AG09319 (cell line): ENCODE measurements around the gene KCNJ15.

Experiments used
- DNase-seq: peaks from one replicate; pipeline ENCODE4 v3.0.0-alpha.2; 2010; ENCODE audit warnings: low read depth; ENCODE audit errors: extremely low read depth
- CTCF ChIP-seq: IDR thresholded peaks from 2 replicates; pipeline ENCODE4 v1.5.1; 2011; ENCODE audit warnings: low read depth, mild to moderate bottlenecking, inconsistent platforms, low read length, moderate library complexity

The KCNJ15 gene

DNA sequence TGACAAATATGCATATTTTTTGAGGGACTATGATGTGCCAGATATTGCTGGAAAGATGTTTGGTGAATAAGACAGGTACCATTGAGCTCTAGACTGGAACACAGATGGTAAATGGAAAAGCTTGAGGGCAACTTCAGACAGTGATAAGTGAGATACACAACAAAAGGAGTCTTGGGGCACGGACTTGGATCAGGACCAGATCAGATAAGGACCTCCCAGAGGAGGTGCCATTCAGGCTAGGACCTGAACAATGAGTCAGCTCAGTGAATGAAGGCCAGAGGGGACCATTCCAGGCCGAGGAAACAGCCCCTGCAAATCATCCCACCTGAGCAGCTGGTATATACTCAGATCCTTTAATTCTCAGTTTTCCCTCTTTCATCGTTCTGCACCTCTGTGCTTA is 1.8 kb upstream of the KCNJ15 start:
- no peak for TF ChIP-seq CTCF
- no peak for DNase-seq

- no peak for TF ChIP-seq CTCF
Observed at GRCh38 chr21:38255571-38256117, 1.1 kb upstream of the KCNJ15 start.

DNA sequence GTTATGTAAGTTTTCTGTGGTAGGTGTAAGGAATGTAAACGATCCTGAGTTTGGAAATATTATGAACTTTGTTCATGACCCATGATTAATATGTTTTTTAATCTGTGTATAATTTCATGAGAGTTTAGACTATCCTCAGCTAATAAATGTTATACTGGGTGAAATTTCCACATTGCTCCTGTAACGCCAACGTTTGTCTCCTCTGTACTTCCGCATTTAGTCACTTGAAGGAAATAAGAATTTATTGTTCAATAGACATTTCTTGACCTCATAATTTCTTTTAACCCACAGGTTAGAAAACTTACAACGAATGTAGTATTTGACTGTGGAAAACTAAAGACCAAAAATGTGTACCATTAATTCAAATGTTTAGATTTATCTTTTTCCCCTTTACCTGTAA is 876 bp downstream of the KCNJ15 start:
- DNase-seq, result no peak
- no peak for TF ChIP-seq CTCF

More at GRCh38 chr21:38255571-38256117, 1.1 kb upstream of the KCNJ15 start:
- no peak for DNase-seq

DNA sequence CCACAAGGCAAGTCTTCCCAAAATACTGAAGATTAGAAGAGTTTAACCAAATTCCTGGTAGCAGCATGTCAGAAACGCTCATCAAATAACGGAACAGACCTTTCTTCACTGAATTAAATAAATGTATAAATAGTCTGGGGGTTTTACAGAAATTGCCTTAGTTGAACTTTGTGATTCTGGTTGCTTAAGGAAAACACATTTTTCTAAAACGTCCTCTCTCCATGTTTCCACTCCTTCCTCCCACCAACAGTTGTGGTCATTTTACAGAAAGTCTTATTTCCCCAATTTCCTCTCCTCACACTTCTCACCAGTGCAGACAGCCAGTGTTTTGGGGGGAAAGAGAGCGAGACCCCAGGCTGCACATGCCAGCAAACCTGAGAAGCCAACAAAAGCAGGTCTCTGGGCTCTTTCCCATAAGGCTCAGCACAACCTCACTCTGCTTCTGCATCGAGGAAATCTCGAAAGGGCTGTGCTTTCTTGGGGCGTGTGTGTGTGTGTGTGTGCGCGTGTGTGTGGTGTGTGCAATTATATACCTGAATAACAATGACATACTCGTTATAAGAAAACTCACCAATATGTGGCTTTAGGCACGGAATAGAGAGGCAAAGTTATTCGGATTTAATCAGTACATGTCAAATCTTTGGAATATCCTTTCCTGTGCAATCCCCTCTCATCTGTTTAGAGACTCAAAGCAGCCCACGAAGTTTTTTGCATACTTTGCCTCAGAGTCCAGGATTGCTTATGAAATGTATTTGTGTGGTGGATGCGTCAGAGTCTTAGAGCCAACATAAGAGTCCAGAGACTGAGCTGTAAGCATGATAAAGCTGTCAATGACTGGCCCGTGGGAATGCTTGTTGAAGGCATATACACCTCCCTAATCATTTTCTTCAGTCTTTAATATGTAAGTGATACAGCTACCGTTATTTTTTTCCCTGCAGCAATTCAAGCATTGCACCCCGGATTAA is 2.0 kb downstream of the KCNJ15 start:
- no peak for TF ChIP-seq CTCF
- DNase-seq, result peak; percentile 25

DNA sequence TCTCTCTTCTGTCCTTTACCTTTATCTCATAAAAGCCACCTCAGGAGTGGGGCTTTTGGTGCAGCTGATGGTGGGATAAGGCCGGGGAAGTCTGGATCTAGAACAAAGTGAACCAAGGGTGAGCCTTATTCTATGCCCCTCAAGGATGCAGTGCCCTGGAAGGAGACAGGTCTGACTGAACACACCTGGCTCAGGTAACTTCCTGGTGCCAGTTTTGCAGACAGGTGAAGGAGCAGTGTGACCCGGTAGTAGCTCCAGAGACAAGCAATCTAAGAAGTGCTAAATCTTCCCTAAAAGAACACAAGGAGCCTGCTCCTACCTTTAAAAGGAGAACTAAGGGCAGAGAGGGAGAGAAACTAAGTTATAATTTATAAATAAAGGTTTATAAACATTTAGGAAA is 2.9 kb downstream of the KCNJ15 start:
- no peak for TF ChIP-seq CTCF
- DNase-seq, result no peak

- no peak for DNase-seq
- TF ChIP-seq CTCF, result no peak
Observed at GRCh38 chr21:38260426-38260825, 3.6 kb downstream of the KCNJ15 start.

- no peak for TF ChIP-seq CTCF
- DNase-seq, result no peak
Observed at GRCh38 chr21:38261851-38262250, 5.1 kb downstream of the KCNJ15 start.
